Immature natural killer cell (primary cell): ENCODE measurements around the gene HS6ST3. TPM values are rescaled to one million over a fixed set of nuclear protein-coding genes. Genes with fewer than 3 reads are reported as not detected.

Experiments
- DNase-seq, 3 donors: peaks; one replicate each; pipeline ENCODE4 v3.0.0; 2022; ENCODE audit warnings: mixed read lengths in 1 of 3
- H3K27ac Mint-ChIP-seq, 6 donors: one replicate each; pipeline ENCODE4 v1.8.0; 2020; ENCODE audit warnings: mixed read lengths in 6 of 6, mild to moderate bottlenecking in 5 of 6, inconsistent platforms in 4 of 6, moderate library complexity in 3 of 6
- H3K27me3 Mint-ChIP-seq, 3 donors: one replicate each; pipeline ENCODE4 v1.8.0; 2020 to 2021; ENCODE audit warnings: low read depth in 3 of 3, mild to moderate bottlenecking in 3 of 3, mixed read lengths in 3 of 3, moderate library complexity in 3 of 3, inconsistent platforms in 1 of 3
- H3K36me3 Mint-ChIP-seq, 3 donors: one replicate each; pipeline ENCODE4 v1.8.0; 2020; ENCODE audit warnings: mixed read lengths in 3 of 3, inconsistent platforms in 2 of 3, mild to moderate bottlenecking in 2 of 3
- H3K4me1 Mint-ChIP-seq, 2 donors: one replicate each; pipeline ENCODE4 v1.8.0; 2020; ENCODE audit warnings: inconsistent platforms in 2 of 2, mild to moderate bottlenecking in 2 of 2, mixed read lengths in 2 of 2, moderate library complexity in 1 of 2
- H3K4me3 Mint-ChIP-seq, 5 donors: one replicate each; pipeline ENCODE4 v1.8.0; 2020; ENCODE audit warnings: mild to moderate bottlenecking in 5 of 5, mixed read lengths in 5 of 5, inconsistent platforms in 3 of 5, moderate library complexity in 3 of 5
- H3K9me3 Mint-ChIP-seq, 6 donors: one replicate each; pipeline ENCODE4 v1.8.0; 2020; ENCODE audit warnings: mild to moderate bottlenecking in 6 of 6, mixed read lengths in 6 of 6, inconsistent platforms in 4 of 6, moderate library complexity in 3 of 6
- polyA plus RNA-seq, 3 donors: library from polyadenylated mRNA; unstranded; fragments of 300-500 nt; fragmentation: Illumina TruSeq; gene quantifications; one replicate each; pipeline ENCODE4 v1.2.3, GENCODE V29; 2021

HS6ST3 gene
- polyA plus RNA-seq, 3 donors from 2014 or later: not detected

DNA sequence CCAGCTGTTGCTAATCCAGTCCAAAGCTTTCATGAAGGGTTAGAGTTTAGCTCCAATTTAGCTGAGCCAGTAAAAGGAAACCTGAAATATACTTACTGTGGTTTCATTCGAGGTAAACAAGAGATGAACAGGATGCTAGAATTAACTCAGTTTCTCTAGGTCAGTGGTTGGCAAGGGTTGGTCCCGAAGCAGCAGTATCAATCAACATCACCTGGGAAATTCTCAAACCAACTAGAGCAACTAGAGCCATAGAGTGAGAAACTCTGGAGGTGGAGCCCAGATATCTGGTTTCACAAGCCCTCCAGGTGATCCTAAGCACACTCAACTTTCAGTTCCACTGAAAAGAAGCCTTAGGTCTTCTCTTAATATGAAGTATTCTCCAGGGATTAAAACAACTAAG, 527.6 kb downstream of the HS6ST3 start:
- Mint-ChIP-seq H3K36me3 (no peaks in the 10 kb centered on the region), H3K4me1 (no peaks in the 10 kb centered on the region), H3K27ac (no peak overlapping the region), H3K4me3 (no peak overlapping the region), H3K27me3 (peaks cover 0 to 2% (median 0%) of the 10 kb centered on the region in 3 donors), H3K9me3 (peaks cover 3 to 33% (median 15%) of the 10 kb centered on the region in 6 donors)
- DNase-seq: no peak

DNA sequence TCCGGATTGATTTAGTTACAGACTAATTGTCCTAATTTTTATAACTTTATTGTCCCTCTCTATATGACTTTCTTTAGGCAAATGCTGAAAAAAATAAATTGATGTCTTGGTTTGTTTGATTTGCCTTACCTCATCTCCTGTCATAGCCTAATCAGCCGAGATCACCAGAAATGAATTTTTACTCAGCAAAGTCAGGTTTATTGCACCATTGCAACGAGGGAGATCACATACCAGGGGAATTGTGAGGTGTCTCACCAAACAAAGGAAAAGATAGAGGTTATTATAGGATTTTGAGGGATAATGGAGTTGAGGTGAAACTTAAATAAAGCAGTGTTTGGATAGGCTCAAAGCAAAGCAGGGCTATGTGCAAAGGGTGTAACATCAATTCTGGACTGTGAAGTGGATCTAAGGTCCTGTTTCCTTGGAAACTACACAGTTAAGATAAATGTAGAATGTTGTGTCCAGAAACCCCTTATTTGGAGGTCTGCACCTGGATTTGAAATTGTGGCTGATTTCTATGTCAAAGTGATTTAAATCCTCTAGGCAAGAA, 531.8 kb downstream of the HS6ST3 start:
- peaks cover 4 to 33% (median 16%) of the 10 kb centered on the region in 6 donors for H3K9me3 Mint-ChIP-seq
- no peaks in the 10 kb centered on the region for H3K4me1 Mint-ChIP-seq
- no peak overlapping the region for H3K4me3 Mint-ChIP-seq
- H3K27me3 Mint-ChIP-seq: no peaks in the 10 kb centered on the region
- peaks cover 0 to 4% (median 0%) of the 10 kb centered on the region in 3 donors for H3K36me3 Mint-ChIP-seq
- no peak for DNase-seq
- no peak overlapping the region for H3K27ac Mint-ChIP-seq

- Mint-ChIP-seq H3K27me3 (peaks cover 0 to 3% (median 0%) of the 10 kb centered on the region in 3 donors), H3K4me1 (no peaks in the 10 kb centered on the region), H3K9me3 (peaks cover 12 to 35% (median 20%) of the 10 kb centered on the region in 6 donors), H3K36me3 (peaks cover 0 to 8% (median 0%) of the 10 kb centered on the region in 3 donors), H3K27ac (no peak overlapping the region), H3K4me3 (no peak overlapping the region)
- DNase-seq: no peak
Measured at GRCh38 chr13:96629331-96629730, 539.4 kb downstream of the HS6ST3 start.

DNA sequence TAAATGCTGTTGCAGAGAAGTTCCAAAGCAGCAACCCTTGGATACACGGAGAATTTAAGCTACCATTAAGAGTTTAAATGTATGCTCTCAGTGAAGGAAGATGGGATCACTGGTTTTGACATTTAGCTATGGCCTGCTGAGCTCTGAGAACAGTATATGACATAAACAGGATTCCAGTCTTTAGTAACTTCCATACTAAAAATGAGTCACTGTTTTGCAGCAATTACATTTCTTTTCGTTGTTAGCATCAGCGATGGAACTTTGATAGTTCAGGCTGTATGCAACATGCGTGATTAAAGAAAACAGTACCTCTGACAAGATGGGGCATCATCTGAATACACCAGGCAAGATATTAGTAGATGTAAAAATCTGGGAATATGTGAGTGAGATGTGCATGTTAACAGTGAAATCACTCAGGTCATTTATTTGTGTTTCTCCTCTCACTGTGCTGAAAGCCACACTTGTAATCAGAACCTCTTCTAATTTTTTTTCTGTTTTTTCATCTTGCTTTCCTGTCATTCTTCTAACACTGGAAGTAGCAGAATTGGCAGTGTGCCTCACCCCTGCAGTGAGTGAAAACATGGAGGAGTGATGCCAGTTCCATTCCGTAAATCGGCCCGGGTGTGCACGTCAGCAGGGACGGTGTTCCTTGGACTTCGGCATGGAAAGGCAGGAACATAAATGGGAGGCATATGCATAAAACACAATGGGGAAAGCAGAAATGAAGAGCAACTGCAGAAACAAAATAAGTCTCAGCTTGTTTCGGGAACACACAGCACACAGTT, 542.8 kb downstream of the HS6ST3 start:
- H3K27me3 Mint-ChIP-seq: peaks cover 0 to 5% (median 0%) of the 10 kb centered on the region in 3 donors
- H3K36me3 Mint-ChIP-seq: peaks cover 0 to 4% (median 0%) of the 10 kb centered on the region in 3 donors
- no peak overlapping the region for H3K4me3 Mint-ChIP-seq
- peaks cover 13 to 45% (median 20%) of the 10 kb centered on the region in 6 donors for H3K9me3 Mint-ChIP-seq
- no peak overlapping the region for H3K27ac Mint-ChIP-seq
- no peak for DNase-seq
- H3K4me1 Mint-ChIP-seq: no peaks in the 10 kb centered on the region

DNA sequence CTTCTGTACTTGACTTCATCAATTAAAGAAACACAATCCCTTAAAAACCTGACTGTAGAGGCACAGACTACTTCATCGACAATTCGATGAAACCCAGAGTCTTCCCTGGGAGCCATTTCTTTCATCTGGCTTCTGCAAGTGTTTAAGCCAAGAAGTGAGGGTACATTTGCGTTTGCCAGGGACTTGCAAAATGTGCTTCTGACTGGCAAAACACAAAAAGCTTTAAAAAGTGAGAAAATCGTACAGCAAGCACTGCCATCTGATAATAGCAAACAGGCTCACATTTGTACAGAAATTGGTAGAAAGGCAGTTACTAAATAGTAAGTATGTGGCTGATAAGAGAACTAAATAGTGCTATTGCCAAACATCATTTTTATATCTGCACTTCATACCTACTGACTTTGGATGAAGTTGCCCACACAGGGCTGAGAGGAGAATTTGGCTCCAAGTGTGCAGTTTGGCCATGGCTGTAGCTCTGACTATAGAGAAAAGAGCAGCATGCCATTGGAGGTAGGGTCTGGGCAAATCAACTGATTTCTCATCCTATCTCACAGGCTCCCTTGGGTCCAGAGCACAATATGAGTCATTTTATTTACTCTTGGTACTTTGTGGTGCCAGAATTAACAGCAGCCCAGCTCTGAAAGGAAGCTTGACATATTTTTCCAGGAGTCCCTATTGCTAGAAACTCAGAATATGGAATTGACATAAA, 546.2 kb downstream of the HS6ST3 start:
- peaks cover 0 to 4% (median 0%) of the 10 kb centered on the region in 3 donors for H3K36me3 Mint-ChIP-seq
- H3K4me3 Mint-ChIP-seq: no peak overlapping the region
- no peaks in the 10 kb centered on the region for H3K4me1 Mint-ChIP-seq
- H3K9me3 Mint-ChIP-seq: peaks cover 9 to 43% (median 15%) of the 10 kb centered on the region in 6 donors
- no peak for DNase-seq
- H3K27ac Mint-ChIP-seq: no peak overlapping the region
- H3K27me3 Mint-ChIP-seq: peaks cover 0 to 4% (median 0%) of the 10 kb centered on the region in 3 donors

DNA sequence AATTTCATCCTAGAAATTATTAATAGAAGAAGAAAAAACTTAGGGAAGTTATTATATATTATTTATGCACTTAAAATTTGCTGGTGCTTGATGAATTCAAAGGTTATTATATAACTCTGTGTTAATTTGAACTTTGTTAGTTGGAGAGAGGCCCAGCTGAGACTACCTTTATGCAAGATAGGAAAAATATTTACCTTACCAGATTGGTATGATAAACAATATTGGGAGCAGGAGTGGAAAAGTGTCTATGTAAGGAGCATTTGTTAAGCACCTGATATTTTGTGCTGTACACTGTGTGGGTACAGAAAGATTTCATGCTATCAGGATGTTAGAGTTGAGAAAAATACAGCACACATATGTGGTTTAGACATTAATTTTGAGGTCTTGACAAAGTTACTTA, 547.1 kb downstream of the HS6ST3 start:
- H3K9me3 Mint-ChIP-seq: peaks cover 6 to 52% (median 16%) of the 10 kb centered on the region in 6 donors
- no peak for DNase-seq
- peaks cover 0 to 4% (median 0%) of the 10 kb centered on the region in 3 donors for H3K27me3 Mint-ChIP-seq
- H3K36me3 Mint-ChIP-seq: peaks cover 0 to 4% (median 0%) of the 10 kb centered on the region in 3 donors
- H3K4me3 Mint-ChIP-seq: no peak overlapping the region
- H3K4me1 Mint-ChIP-seq: no peaks in the 10 kb centered on the region
- no peak overlapping the region for H3K27ac Mint-ChIP-seq

DNA sequence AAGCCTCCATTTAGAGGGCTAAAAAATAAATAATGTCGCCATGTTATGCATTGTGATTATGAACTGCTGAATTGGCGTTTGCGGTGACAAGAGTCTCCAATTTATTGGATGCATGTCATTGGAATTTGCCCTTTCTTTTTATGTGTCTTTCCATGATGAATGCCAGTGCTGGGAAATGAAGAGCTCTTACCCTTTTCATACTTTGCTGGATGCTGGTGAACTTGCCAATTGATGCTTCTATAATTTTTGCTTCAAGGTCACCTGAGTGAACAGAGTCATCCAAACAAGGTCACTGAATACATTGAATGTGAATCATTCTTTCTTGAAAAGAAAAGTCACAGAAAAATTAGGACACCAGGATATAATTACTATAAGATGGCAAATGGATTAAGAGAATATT, 556.2 kb downstream of the HS6ST3 start:
- no peak for DNase-seq
- no peaks in the 10 kb centered on the region for H3K4me1 Mint-ChIP-seq
- H3K27ac Mint-ChIP-seq: no peak overlapping the region
- H3K27me3 Mint-ChIP-seq: no peaks in the 10 kb centered on the region
- no peak overlapping the region for H3K4me3 Mint-ChIP-seq
- no peaks in the 10 kb centered on the region for H3K36me3 Mint-ChIP-seq
- peaks cover 10 to 33% (median 18%) of the 10 kb centered on the region in 6 donors for H3K9me3 Mint-ChIP-seq

GRCh38 chr13:96646515-96647211, 556.8 kb downstream of the HS6ST3 start:
- no peaks in the 10 kb centered on the region for H3K27me3 Mint-ChIP-seq
- no peaks in the 10 kb centered on the region for H3K36me3 Mint-ChIP-seq
- no peak overlapping the region for H3K27ac Mint-ChIP-seq
- DNase-seq: no peak
- H3K4me3 Mint-ChIP-seq: no peak overlapping the region
- peaks cover 7 to 33% (median 15%) of the 10 kb centered on the region in 6 donors for H3K9me3 Mint-ChIP-seq
- H3K4me1 Mint-ChIP-seq: no peaks in the 10 kb centered on the region

DNA sequence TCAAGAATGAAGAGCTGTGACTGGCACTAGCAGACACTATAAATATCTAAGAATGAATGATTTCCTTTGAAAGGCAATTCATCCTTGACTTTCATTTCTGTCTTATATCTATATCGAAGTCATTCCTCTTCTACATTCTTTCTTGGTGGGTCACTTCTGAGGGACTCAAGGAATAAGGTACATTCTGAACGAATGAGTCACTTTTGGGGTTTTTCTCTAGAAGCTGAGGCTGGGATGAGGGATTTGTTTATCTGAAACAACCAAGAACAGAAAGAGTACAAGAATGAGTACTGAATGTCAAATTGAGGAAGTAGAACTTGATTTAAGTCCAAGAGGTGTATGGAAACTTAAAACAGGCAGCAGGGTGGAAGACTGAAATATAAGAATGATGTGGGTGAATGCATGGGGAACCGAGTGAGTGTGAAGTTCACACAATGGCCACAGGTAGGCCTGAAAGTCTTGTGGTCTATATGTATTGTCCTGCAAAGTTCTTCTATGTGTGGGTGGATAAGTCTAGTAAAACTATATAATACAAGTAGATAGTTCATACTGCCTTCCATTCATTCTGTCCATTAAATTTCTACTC, 560.5 kb downstream of the HS6ST3 start:
- no peaks in the 10 kb centered on the region for H3K27me3 Mint-ChIP-seq
- H3K27ac Mint-ChIP-seq: no peak overlapping the region
- no peak overlapping the region for H3K4me3 Mint-ChIP-seq
- H3K4me1 Mint-ChIP-seq: no peaks in the 10 kb centered on the region
- no peak for DNase-seq
- peaks cover 5 to 19% (median 13%) of the 10 kb centered on the region in 6 donors for H3K9me3 Mint-ChIP-seq
- no peaks in the 10 kb centered on the region for H3K36me3 Mint-ChIP-seq

DNA sequence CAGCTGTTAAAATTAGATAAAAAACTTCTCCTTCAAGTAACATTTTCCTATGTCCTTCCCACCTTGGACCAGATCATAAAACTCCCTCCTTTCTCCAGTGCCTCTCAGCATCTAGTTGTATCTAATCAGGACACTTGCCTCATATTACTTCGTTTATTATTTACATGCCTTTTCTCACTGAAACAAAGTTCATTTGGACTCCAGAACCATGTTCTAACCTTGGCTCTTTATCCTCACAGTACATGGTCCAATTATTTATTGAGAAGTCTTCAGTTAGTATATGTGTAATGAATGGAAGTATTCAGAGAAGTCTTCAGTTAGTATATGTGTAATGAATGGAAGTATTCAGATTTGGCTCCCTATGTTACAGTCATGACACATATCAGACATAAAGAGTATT, 561.7 kb downstream of the HS6ST3 start:
- Mint-ChIP-seq H3K27ac (no peak overlapping the region), H3K9me3 (peaks cover 8 to 17% (median 15%) of the 10 kb centered on the region in 6 donors), H3K4me3 (no peak overlapping the region), H3K36me3 (no peaks in the 10 kb centered on the region), H3K4me1 (no peaks in the 10 kb centered on the region), H3K27me3 (no peaks in the 10 kb centered on the region)
- DNase-seq: no peak

GRCh38 chr13:96652506-96652905, 562.6 kb downstream of the HS6ST3 start:
- Mint-ChIP-seq H3K36me3 (no peaks in the 10 kb centered on the region), H3K9me3 (peaks cover 8 to 23% (median 17%) of the 10 kb centered on the region in 6 donors), H3K4me1 (no peaks in the 10 kb centered on the region)

GRCh38 chr13:96661612-96662011, 571.7 kb downstream of the HS6ST3 start:
- H3K27ac Mint-ChIP-seq: no peak overlapping the region
- H3K36me3 Mint-ChIP-seq: peaks cover 0 to 4% (median 0%) of the 10 kb centered on the region in 3 donors
- H3K4me1 Mint-ChIP-seq: no peaks in the 10 kb centered on the region
- H3K4me3 Mint-ChIP-seq: no peak overlapping the region
- H3K27me3 Mint-ChIP-seq: peaks cover 0 to 1% (median 0%) of the 10 kb centered on the region in 3 donors
- DNase-seq: no peak
- H3K9me3 Mint-ChIP-seq: peaks cover 6 to 55% (median 27%) of the 10 kb centered on the region in 6 donors

More at GRCh38 chr13:96652506-96652905, 562.6 kb downstream of the HS6ST3 start:
- DNase-seq: no peak
- Mint-ChIP-seq H3K27me3 (peaks cover 0 to 1% (median 0%) of the 10 kb centered on the region in 3 donors), H3K4me3 (no peak overlapping the region), H3K27ac (no peak overlapping the region)

DNA sequence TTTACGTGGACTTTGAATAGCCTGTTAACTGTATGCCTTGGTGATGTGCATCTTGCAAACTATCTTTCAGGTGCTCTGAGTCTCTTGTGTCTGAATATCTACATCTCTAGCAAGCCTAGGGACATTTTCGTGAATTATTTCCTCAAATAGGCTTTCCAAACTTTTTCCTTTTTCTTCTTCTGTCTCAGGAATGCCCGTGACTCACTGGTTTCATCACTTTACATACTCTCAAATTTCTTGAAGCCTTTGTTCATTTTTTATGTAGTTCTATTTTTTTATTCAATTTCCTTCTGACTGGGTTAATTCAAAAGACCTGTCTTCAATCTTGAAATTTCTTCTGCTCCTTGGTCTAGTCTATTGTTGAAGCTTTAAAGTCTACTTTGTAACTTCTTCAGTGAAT, 572.1 kb downstream of the HS6ST3 start:
- H3K4me1 Mint-ChIP-seq: no peaks in the 10 kb centered on the region
- no peak overlapping the region for H3K4me3 Mint-ChIP-seq
- peaks cover 6 to 54% (median 27%) of the 10 kb centered on the region in 6 donors for H3K9me3 Mint-ChIP-seq
- H3K27ac Mint-ChIP-seq: no peak overlapping the region
- H3K36me3 Mint-ChIP-seq: peaks cover 0 to 4% (median 0%) of the 10 kb centered on the region in 3 donors
- no peak for DNase-seq
- H3K27me3 Mint-ChIP-seq: no peaks in the 10 kb centered on the region
